Effector memory CD4-positive, alpha-beta T cell (primary cell): ENCODE measurements around the gene PTTG2.

Experiments used
- DNase-seq, 3 donors: peaks; one replicate each; pipeline ENCODE4 v3.0.0-alpha.2; 2020
- H3K27ac ChIP-seq: 2 replicates; pipeline ENCODE4 v1.7.0; 2013; ENCODE audit warnings: mild to moderate bottlenecking, low read length, moderate library complexity; ENCODE audit not compliant: insufficient read depth, poor library complexity, severe bottlenecking
- H3K27me3 ChIP-seq: replicated peaks from 2 replicates; pipeline ENCODE4 v1.7.0; 2013; ENCODE audit warnings: mild to moderate bottlenecking, low read length; ENCODE audit not compliant: insufficient read depth, control insufficient read depth, poor library complexity, severe bottlenecking
- H3K36me3 ChIP-seq: 2 replicates; pipeline ENCODE4 v1.7.0; 2013; ENCODE audit warnings: mild to moderate bottlenecking, low read length, moderate library complexity; ENCODE audit not compliant: control insufficient read depth, insufficient read depth
- H3K4me1 ChIP-seq: 2 replicates; pipeline ENCODE4 v1.7.0; 2013; ENCODE audit warnings: low read length, mild to moderate bottlenecking; ENCODE audit not compliant: control insufficient read depth, insufficient read depth, poor library complexity, severe bottlenecking
- H3K4me3 ChIP-seq: 2 replicates; pipeline ENCODE4 v1.7.0; 2013; ENCODE audit warnings: low read length, low read depth, mild to moderate bottlenecking; ENCODE audit not compliant: insufficient read depth, poor library complexity, severe bottlenecking
- H3K9me3 ChIP-seq: 2 replicates; pipeline ENCODE4 v1.7.0; 2013; ENCODE audit warnings: mild to moderate bottlenecking, low read length, moderate library complexity; ENCODE audit not compliant: control insufficient read depth

PTTG2 gene

GRCh38 chr4:37982736-37983135 lies 22.5 kb downstream of the PTTG2 start:
- DNase-seq, result no peak
- H3K4me3 ChIP-seq, result no peak overlapping the region
- H3K27me3 ChIP-seq, result no peaks in the 10 kb centered on the region
- no peak overlapping the region for H3K27ac ChIP-seq
- H3K9me3 ChIP-seq, result no peaks in the 10 kb centered on the region
- H3K4me1 ChIP-seq, result peaks cover 10% of the 10 kb centered on the region
- no peaks in the 10 kb centered on the region for H3K36me3 ChIP-seq

- DNase-seq, result no peak
- Histone ChIP-seq H3K9me3 (no peaks in the 10 kb centered on the region), H3K27ac (no peak overlapping the region), H3K4me3 (no peak overlapping the region), H3K27me3 (no peaks in the 10 kb centered on the region), H3K36me3 (no peaks in the 10 kb centered on the region), H3K4me1 (peaks cover 4% of the 10 kb centered on the region)
Observed at GRCh38 chr4:37983951-37984350, 23.8 kb downstream of the PTTG2 start.

- no peak for DNase-seq
- Histone ChIP-seq H3K9me3 (no peaks in the 10 kb centered on the region), H3K4me1 (peaks cover 4% of the 10 kb centered on the region), H3K36me3 (no peaks in the 10 kb centered on the region), H3K27me3 (no peaks in the 10 kb centered on the region), H3K27ac (no peak overlapping the region), H3K4me3 (no peak overlapping the region)
Observed at GRCh38 chr4:37985730-37986275, 25.6 kb downstream of the PTTG2 start.

- DNase-seq, result no peak
- Histone ChIP-seq H3K27me3 (no peaks in the 10 kb centered on the region), H3K4me1 (no peaks in the 10 kb centered on the region), H3K4me3 (no peak overlapping the region), H3K27ac (no peak overlapping the region), H3K36me3 (no peaks in the 10 kb centered on the region), H3K9me3 (no peaks in the 10 kb centered on the region)
Observed at GRCh38 chr4:37988670-37989069, 28.5 kb downstream of the PTTG2 start.

GRCh38 chr4:37989398-37990260 lies 29.4 kb downstream of the PTTG2 start:
- Histone ChIP-seq H3K4me1 (no peaks in the 10 kb centered on the region), H3K36me3 (no peaks in the 10 kb centered on the region), H3K27ac (no peak overlapping the region), H3K4me3 (no peak overlapping the region), H3K9me3 (no peaks in the 10 kb centered on the region), H3K27me3 (no peaks in the 10 kb centered on the region)
- DNase-seq, result no peak

GRCh38 chr4:37990731-37991245 lies 30.6 kb downstream of the PTTG2 start:
- H3K9me3 ChIP-seq, result no peaks in the 10 kb centered on the region
- no peak for DNase-seq
- no peaks in the 10 kb centered on the region for H3K27me3 ChIP-seq
- H3K4me1 ChIP-seq, result no peaks in the 10 kb centered on the region
- H3K27ac ChIP-seq, result no peak overlapping the region
- H3K36me3 ChIP-seq, result no peaks in the 10 kb centered on the region
- H3K4me3 ChIP-seq, result no peak overlapping the region

- Histone ChIP-seq H3K9me3 (no peaks in the 10 kb centered on the region), H3K27me3 (no peaks in the 10 kb centered on the region), H3K36me3 (no peaks in the 10 kb centered on the region), H3K4me3 (no peak overlapping the region), H3K4me1 (no peaks in the 10 kb centered on the region), H3K27ac (no peak overlapping the region)
- DNase-seq, result no peak
Observed at GRCh38 chr4:37991623-37992410, 31.6 kb downstream of the PTTG2 start.

- H3K27me3 ChIP-seq, result no peaks in the 10 kb centered on the region
- H3K27ac ChIP-seq, result no peak overlapping the region
- no peaks in the 10 kb centered on the region for H3K36me3 ChIP-seq
- no peak overlapping the region for H3K4me3 ChIP-seq
- DNase-seq, result no peak
- H3K9me3 ChIP-seq, result no peaks in the 10 kb centered on the region
- no peaks in the 10 kb centered on the region for H3K4me1 ChIP-seq
Observed at GRCh38 chr4:37993806-37994205, 33.6 kb downstream of the PTTG2 start.

GRCh38 chr4:37994569-37994968 lies 34.4 kb downstream of the PTTG2 start:
- Histone ChIP-seq H3K9me3 (no peaks in the 10 kb centered on the region), H3K4me1 (no peaks in the 10 kb centered on the region), H3K36me3 (no peaks in the 10 kb centered on the region), H3K4me3 (no peak overlapping the region), H3K27ac (no peak overlapping the region), H3K27me3 (no peaks in the 10 kb centered on the region)
- DNase-seq, result no peak
